Colon (tissue), 2 donors: ENCODE measurements around the gene HOXD3.

Source experiments
- FAIRE-seq: peaks from 2 replicates; lab custom pipeline; 2012; peaks lifted over from hg19 to GRCh38; lab: Jason Lieb, UNC
- donor health status: control.
- donor health status: control.

HOXD3 gene

DNA sequence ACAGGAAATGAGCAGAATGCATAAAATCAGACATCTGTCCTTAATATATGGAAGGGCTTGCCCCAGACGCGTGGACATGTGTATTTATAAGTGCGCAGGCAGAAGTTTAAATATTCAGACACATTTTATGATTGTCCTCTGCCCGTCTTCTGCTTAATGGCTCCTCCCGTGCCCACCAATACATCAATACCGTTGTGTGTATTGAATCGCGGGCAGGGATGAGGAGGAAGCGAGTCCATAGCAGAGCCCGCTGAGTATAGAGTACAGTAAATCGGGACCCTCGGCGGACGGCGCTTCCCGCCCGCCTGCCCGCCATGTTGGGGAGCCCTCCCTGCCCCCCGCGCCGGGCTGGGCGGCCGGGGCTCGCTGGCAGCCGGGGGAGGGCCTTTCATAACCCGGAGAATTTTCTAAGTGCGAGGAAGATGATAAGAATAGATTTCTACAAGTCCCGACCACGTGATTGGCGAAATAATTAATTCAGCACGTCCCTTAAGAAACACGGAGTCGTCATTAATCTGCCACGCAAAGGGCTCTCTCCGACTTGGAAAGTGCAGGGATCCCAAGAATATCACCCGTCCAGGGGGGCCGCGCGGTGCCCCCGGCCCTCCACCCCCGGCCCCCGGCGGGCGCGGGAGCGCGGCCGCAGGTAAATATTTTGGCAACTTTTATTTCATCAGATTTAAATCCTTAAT lies at the start of gene HOXD3:
Gene HOXD3 (plus strand): TSS at position 501 of the 692 bp plus-strand sequence. CDS start 11,808 bp downstream, outside the sequence.
- FAIRE-seq = no peak

DNA sequence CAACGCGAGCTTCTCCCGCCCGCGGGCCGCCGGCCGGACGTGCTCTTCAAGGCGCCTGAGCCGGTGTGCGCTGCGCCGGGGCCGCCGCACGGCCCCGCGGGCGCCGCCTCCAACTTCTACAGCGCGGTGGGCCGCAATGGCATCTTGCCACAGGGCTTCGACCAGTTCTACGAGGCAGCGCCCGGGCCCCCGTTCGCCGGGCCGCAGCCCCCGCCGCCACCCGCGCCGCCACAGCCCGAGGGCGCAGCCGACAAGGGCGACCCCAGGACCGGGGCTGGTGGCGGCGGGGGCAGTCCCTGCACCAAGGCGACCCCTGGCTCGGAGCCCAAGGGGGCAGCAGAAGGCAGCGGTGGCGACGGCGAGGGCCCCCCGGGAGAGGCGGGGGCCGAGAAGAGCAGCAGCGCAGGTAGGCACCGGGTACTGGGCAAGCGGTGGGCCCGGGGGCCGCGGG lies 49.4 kb upstream of the HOXD3 start:
- FAIRE-seq = no peak

DNA sequence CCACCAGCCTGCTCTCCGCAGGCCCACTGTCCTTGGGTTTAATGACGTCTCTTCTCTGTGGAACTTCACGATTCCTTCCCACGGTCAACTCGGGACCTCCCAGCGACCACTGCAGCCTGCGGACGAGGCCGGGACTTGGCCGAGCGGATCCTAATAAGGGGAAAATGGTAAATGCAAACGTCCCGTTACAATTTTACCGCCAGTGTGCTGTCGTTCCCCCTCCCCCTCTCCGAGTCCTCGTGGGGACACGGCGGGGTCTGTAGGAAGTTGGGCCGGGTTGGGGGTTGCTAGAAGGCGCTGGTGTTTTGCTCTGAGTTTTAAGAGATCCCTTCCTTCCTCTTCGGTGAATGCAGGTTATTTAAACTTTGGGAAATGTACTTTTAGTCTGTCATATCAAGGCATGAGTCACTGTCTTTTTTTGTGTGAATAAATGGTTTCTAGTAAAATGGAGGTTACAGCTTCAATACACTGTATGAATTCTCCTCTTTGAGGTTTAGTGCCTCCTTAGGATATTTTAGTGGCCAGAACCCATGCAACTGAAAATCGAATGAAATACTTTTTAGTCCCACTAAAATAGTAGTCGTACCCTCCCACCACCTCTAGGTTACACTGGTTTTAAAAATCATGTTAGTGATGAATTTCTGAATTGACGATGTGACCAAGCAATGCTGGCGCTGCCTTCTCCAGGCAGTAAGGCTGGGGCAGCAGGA lies 47.8 kb upstream of the HOXD3 start:
- no peak for FAIRE-seq

DNA sequence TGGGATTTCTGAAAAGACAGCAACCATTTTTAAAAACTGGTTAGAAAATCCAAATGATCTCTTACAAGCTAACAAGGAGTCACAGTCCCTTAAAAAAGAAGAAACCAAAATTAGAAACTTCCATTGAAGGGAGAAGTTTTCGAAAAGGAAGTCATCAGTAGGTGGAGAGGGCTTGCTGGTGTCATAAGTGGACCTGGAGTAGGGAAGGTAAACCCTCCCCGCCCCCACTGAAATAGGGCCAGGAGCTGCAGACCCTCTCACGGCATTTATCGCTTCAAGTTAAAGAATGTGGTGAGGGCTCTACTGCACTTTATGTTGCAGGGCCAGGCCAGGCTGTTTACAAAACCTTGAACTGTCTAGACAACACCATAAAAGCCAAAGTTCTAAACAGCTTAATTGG lies 47.2 kb upstream of the HOXD3 start:
- no peak for FAIRE-seq

- FAIRE-seq = no peak
These were observed 46.4 kb upstream of the HOXD3 start for GRCh38 chr2:176110415-176111308.

DNA sequence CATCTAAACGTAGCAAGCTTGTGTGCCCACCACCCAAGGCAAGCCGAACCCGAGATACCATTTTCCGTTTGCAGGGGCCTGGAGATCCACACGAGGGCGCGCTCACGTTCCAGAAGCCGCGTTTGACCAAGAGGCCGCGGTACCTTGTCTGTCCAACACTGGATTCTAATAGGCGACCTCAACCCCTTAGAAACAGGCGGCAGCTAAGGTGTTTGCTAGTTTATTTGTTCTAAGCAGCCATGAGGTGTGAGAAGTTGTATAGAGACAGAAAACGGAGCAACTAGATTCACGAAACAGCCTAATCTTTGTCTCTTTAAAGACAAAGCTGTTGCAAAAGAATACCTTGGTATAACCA lies 45.8 kb upstream of the HOXD3 start:
- FAIRE-seq = no peak

GRCh38 chr2:176111846-176112374 lies 45.2 kb upstream of the HOXD3 start:
- FAIRE-seq = no peak

DNA sequence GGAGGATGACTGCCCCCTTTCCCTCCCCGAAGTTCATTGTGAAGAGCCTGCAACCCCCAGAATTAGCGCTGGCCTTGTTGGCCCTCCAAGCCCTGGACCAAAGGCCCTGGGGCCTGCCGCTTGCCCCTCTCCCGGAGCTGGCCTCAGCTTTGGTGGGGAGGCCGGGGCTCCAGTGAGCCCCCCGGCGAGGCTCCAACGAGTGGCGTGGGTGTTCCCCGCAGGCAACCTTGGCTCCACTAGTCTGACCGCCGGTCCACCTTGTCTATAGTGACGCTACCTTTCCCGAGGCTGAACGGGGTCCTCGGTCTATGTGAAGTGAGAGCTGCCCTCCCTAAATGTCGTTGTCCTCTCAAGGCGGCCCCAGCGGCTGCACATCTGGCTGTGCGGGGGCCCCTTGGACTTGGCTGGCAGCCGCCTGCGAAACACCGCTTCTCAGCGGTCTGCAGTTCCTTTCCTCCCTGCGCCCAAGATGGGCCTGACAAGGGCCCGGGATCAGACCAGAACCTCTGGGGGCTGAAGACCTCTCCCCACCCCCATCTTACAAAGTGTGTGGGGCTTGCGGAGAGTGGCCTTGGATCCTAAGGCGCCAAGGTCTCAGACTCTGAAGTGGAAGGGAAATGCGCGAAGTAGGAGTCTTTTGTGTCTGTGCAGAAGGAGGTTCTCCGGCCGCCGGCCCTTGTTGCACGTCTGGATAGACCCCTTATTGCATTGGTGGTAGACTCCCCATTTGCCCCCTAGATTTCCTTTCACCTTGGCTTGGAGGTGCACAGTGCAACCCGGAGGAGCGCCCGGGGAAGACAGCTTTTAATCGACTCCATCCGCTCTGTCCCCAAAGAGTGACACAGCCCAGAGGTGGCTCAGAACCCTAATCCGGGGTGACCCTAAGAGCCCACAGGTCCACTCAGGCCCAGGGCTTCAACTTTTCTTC lies 44.5 kb upstream of the HOXD3 start:
- no peak for FAIRE-seq

DNA sequence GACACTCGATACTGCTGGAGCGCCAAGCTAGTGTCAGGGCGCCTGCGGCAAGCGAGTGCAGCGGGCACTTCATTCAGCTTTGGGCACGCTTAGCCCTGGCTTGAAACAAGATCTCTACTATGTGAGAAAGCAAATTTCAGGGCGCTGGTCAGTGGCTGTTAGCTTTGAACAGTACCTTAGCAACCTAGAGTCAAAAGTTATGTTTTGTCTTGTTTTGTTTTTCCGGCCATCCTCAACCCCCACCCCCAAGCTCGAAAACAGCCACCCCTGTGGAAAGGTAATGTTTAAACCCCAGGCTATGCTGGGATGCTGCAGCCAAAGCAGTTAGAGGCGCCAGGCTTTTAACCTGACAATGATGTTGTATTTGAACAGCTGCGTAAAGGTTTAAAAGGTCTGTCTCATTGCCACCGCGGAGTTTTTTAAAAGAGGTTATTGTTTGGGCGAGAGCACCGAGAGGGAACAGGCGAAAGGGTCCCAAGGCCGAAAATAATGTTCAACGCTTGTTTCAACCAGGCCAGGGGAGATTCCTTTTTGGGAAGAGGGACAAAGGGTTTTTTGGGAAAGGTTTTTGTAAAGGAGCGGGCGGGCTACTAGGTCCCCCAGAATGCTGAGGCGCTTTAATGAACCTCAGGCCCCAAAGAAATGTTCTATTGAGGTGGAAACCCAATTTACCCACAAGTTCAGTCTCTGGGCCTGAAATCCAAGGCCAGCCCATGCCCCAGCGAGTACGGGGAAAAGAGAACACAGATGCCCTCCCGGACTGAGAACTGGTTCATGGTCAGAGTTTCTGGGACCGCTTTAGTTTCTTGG lies 42.8 kb upstream of the HOXD3 start:
- FAIRE-seq = no peak

GRCh38 chr2:176114930-176115625 lies 42.0 kb upstream of the HOXD3 start:
- no peak for FAIRE-seq

DNA sequence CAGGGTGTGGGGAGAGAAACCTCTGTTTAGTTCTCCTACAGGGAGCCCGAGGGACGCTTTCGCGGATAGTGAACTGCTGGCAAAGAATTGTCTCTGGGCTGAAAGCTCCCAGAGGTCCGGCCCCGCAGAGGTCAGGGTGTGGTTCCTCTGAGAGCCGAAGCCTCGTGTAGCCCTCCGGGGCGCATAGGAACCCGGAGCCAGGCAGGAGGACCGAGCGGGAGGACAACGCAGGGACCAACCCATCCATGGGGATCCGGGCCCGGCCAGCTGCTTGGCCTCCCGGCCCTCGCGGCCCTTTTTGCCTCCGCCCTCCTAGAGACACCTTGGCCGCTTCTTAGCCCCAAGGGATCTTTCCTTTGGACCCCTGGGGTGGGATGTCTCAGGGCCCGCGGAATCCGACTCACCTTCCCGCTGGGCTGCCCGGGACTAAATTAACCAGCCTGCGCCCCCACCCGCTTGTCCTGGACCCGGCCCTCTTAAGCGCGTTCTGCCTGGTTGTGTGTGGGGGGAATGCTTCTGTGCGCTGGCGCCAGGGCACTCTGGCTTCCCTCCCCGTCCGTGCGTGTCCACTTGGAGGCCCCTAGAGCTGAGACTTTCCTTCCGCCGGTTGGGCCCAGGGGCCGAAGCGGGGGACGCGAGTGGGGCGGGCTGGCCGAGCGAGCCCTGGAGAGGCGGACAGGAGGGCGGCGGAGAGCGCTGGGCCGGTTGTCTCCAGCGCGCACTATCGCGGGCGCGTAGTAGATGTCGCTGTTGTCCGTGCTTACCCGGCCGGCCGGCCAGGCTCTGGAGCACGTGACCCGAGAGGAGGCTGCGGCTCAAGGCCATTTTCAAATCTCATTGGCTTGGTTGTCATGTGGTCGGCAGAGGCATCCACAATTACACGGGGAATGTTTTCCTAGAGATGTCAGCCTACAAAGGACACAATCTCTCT lies 41.0 kb upstream of the HOXD3 start, which contains the start of gene HOXD10:
Gene HOXD10 (plus strand): TSS at position 896 of the 931 bp plus-strand sequence. CDS start 56 bp downstream, outside the sequence.
- FAIRE-seq = no peak

DNA sequence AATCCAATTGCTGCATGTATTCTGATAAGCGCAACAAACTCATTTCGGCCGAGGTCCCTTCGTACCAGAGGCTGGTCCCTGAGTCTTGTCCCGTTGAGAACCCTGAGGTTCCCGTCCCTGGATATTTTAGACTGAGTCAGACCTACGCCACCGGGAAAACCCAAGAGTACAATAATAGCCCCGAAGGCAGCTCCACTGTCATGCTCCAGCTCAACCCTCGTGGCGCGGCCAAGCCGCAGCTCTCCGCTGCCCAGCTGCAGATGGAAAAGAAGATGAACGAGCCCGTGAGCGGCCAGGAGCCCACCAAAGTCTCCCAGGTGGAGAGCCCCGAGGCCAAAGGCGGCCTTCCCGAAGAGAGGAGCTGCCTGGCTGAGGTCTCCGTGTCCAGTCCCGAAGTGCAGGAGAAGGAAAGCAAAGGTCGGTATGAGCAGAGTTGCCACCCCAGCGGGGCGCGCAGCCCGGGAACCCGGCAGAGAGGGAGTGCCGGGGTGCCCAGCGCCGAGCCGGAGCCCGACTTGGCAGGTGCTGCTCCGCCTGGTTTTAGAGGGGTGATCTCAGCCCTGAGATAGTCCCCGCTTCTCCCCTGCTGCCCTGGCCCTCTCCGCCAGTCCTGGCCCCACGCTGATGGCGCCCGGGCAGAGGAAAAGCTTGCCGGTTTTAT lies 39.8 kb upstream of the HOXD3 start:
- no peak for FAIRE-seq

DNA sequence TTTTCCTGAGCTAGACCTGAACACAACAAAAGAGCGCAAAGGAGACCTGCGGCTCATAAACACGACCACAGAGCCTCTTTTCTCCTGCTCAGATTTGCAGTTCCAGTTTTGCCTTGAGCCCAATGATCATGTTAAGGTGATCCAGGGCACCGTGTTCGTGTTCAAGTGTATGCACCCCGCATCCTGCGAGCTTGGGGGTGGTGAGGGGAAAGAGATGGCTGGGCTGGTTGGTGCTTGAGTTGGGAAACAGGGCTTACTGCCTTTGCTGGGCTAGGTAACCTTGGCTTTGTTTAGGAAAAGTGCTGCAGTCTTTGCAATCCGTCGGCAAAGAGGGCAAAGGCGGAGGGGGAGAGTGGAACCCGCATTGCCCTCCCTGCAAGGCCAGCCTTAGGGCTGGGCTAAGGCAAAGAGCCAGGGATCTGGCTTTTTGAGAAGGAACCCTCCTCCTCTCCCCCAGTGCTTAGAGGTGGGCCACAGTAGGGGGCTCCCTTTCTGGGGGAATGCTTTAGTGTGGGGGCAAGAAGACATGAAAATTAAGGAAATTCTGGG lies 39.2 kb upstream of the HOXD3 start:
- no peak for FAIRE-seq

DNA sequence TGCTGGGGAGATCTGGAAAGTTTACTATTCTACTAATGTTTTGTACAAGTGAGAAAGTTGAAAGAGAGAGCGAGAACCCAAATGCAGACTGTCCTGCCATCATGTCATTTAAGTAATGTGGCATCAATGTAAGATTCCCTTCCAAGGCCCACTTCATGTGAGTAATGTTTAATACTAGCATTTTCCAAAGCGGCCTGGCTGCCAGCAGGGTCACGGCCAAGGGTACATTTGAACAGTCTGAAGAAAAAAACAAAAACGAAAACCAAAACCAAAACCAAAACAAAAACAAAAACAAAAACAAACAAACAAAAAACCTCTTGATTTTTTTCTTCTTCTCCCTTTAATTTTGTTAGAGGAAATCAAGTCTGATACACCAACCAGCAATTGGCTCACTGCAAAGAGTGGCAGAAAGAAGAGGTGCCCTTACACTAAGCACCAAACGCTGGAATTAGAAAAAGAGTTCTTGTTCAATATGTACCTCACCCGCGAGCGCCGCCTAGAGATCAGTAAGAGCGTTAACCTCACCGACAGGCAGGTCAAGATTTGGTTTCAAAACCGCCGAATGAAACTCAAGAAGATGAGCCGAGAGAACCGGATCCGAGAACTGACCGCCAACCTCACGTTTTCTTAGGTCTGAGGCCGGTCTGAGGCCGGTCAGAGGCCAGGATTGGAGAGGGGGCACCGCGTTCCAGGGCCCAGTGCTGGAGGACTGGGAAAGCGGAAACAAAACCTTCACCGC lies 38.3 kb upstream of the HOXD3 start:
- FAIRE-seq = no peak

- no peak for FAIRE-seq
These were observed 36.5 kb upstream of the HOXD3 start for GRCh38 chr2:176120364-176121189.
